ENCODE results near the gene PMAIP1. TPM values are rescaled to one million over a fixed set of nuclear protein-coding genes. Genes with fewer than 3 reads are reported as not detected.
"Not testable (repeated sequence)": the region's sequence is repeated elsewhere in the genome, so short reads cannot be mapped to it uniquely, and the experiment has no call there.

PMAIP1 gene
- total RNA-seq, 1 experiment from 2014 or later: 50.3 TPM

GRCh38 chr18:59884351-59884750 lies 15.4 kb upstream of the PMAIP1 start:
- DNase-seq (ENCODE audit: low read depth): no peak

- peak; percentile 90 for DNase-seq (ENCODE audit: low read depth)
These were observed 14.1 kb upstream of the PMAIP1 start for GRCh38 chr18:59885579-59886163.

- DNase-seq (ENCODE audit: low read depth): not testable (repeated sequence)
These were observed 13.4 kb upstream of the PMAIP1 start for GRCh38 chr18:59886399-59886798.

- DNase-seq (ENCODE audit: low read depth): no peak
These were observed 7.7 kb upstream of the PMAIP1 start for GRCh38 chr18:59892123-59892522.

GRCh38 chr18:59893971-59894370 lies 5.8 kb upstream of the PMAIP1 start:
- DNase-seq (ENCODE audit: low read depth): no peak

GRCh38 chr18:59897321-59897954 lies 2.4 kb upstream of the PMAIP1 start:
- no peak for DNase-seq (ENCODE audit: low read depth)

- DNase-seq (ENCODE audit: low read depth): no peak
These were observed 1.7 kb upstream of the PMAIP1 start for GRCh38 chr18:59898093-59898492.

GRCh38 chr18:59898609-59899297 lies 1.0 kb upstream of the PMAIP1 start:
- DNase-seq (ENCODE audit: low read depth): no peak

- peak; percentile 82 for DNase-seq (ENCODE audit: low read depth)
These were observed 679 bp downstream of the PMAIP1 start for GRCh38 chr18:59900222-59901128.

GRCh38 chr18:59902131-59902992 lies 2.6 kb downstream of the PMAIP1 start:
- DNase-seq (ENCODE audit: low read depth): peak; percentile 68

- DNase-seq (ENCODE audit: low read depth): no peak
These were observed 3.3 kb downstream of the PMAIP1 start for GRCh38 chr18:59902993-59903610.

- DNase-seq (ENCODE audit: low read depth): no peak
These were observed 4.3 kb downstream of the PMAIP1 start for GRCh38 chr18:59904011-59904601.

GRCh38 chr18:59905686-59906091 lies 5.9 kb downstream of the PMAIP1 start:
- DNase-seq (ENCODE audit: low read depth): no peak

GRCh38 chr18:59906203-59906602 lies 6.4 kb downstream of the PMAIP1 start:
- peak; percentile 47 for DNase-seq (ENCODE audit: low read depth)

- peak; percentile 47 for DNase-seq (ENCODE audit: low read depth)
These were observed 7.4 kb downstream of the PMAIP1 start for GRCh38 chr18:59907172-59907571.

GRCh38 chr18:59907660-59908059 lies 7.9 kb downstream of the PMAIP1 start:
- DNase-seq (ENCODE audit: low read depth): no peak

- peak; percentile 56 for DNase-seq (ENCODE audit: low read depth)
These were observed 9.0 kb downstream of the PMAIP1 start for GRCh38 chr18:59908799-59909198.

- no peak for DNase-seq (ENCODE audit: low read depth)
These were observed 9.7 kb downstream of the PMAIP1 start for GRCh38 chr18:59909289-59910036.

- DNase-seq (ENCODE audit: low read depth): peak; percentile 46
These were observed 11.2 kb downstream of the PMAIP1 start for GRCh38 chr18:59910967-59911366.
